ENCODE results near the gene SFPQ.

The SFPQ gene

GRCh38 chr1:35136780-35137179 lies 56.2 kb downstream of the SFPQ start:
- no peak for DNase-seq
